IMR-90 (cell line): ENCODE results near the gene CCL27. TPM values are rescaled to one million over a fixed set of nuclear protein-coding genes. Genes with fewer than 3 reads are reported as not detected.

ENCODE experiments used
- ATAC-seq: fragments of 200-7000 bp; cut with Tn5 transposase; 2 replicates; pipeline ENCODE4 v1.9.1; 2020; ENCODE audit warnings: low read depth, mild to moderate bottlenecking, moderate library complexity
- BruUV-seq: library from RNA; stranded (reverse); fragments of 400-500 nt; replicated peaks from 2 replicates; lab custom pipeline; 2021; lab: Mats Ljungman, UMichigan
- CTCF ChIA-PET: fragments of 300-600 bp; formaldehyde crosslinking; extraction: SDS; loops from one replicate; lab custom pipeline; 2021; ENCODE audit warnings: antibody characterized with exemption; lab: Yijun Ruan, JAX
- POLR2A ChIA-PET: fragments of 300-600 bp; sonication (Branson Sonifier 250); formaldehyde crosslinking; loops from one replicate; lab custom pipeline; 2022; ENCODE audit warnings: antibody characterized with exemption; ENCODE audit not compliant: unreplicated experiment; lab: Charles Lee
- DNase-seq: peaks from one replicate; pipeline ENCODE4 v3.0.0; 2013
- H2AFZ ChIP-seq: replicated peaks from 2 replicates; pipeline ENCODE3; 2013; ENCODE audit warnings: low read length, mild to moderate bottlenecking; ENCODE audit not compliant: poor library complexity
- H2AK5ac ChIP-seq: 2 replicates; pipeline ENCODE4 v1.6.1; 2013; ENCODE audit warnings: low read depth, low read length, inconsistent platforms
- H2AK9ac ChIP-seq: replicated peaks from 2 replicates; pipeline ENCODE3; 2013; ENCODE audit warnings: mild to moderate bottlenecking, low read depth, low read length, moderate library complexity; ENCODE audit not compliant: poor library complexity
- H2BK120ac ChIP-seq: 2 replicates; pipeline ENCODE4 v1.6.1; 2013; ENCODE audit warnings: low read depth, low read length, inconsistent platforms
- H2BK15ac ChIP-seq: 3 replicates; pipeline ENCODE4 v1.6.1; 2013; ENCODE audit warnings: low read depth, low read length, inconsistent platforms
- H2BK20ac ChIP-seq: 2 replicates; pipeline ENCODE4 v1.6.1; 2013; ENCODE audit warnings: low read depth, mild to moderate bottlenecking, inconsistent platforms, low read length, moderate library complexity
- H2BK5ac ChIP-seq: 2 replicates; pipeline ENCODE4 v1.6.1; 2013; ENCODE audit warnings: mild to moderate bottlenecking, low read depth, low read length, inconsistent platforms; ENCODE audit not compliant: poor library complexity, severe bottlenecking
- H3K14ac ChIP-seq: replicated peaks from 2 replicates; pipeline ENCODE4 v1.6.1; 2013; ENCODE audit warnings: low read depth, low read length, inconsistent platforms
- H3K18ac ChIP-seq: 2 replicates; pipeline ENCODE4 v1.6.1; 2013; ENCODE audit warnings: low read depth, low read length, control low read depth
- H3K23ac ChIP-seq: 2 replicates; pipeline ENCODE4 v1.6.1; 2013; ENCODE audit warnings: low read depth, low read length, inconsistent platforms
- H3K27ac ChIP-seq: 2 replicates; pipeline ENCODE4 v1.5.1; 2013; ENCODE audit warnings: mild to moderate bottlenecking, control low read depth, low read length; ENCODE audit not compliant: insufficient read depth
- H3K27me3 ChIP-seq: 2 replicates; pipeline ENCODE4 v1.6.1; 2013; ENCODE audit warnings: low read length; ENCODE audit not compliant: control insufficient read depth, insufficient read depth
- H3K36me3 ChIP-seq: 2 replicates; pipeline ENCODE4 v1.6.1; 2013; ENCODE audit warnings: low read length, mixed read lengths; ENCODE audit not compliant: control insufficient read depth, insufficient read depth
- H3K4ac ChIP-seq: 2 replicates; pipeline ENCODE4 v1.6.1; 2013; ENCODE audit warnings: low read depth, low read length, inconsistent platforms
- H3K4me1 ChIP-seq: 2 replicates; pipeline ENCODE4 v1.6.1; 2013; ENCODE audit warnings: low read length, mixed read lengths; ENCODE audit not compliant: control insufficient read depth, insufficient read depth
- H3K4me2 ChIP-seq: 2 replicates; pipeline ENCODE4 v1.6.1; 2013; ENCODE audit warnings: low read depth, mild to moderate bottlenecking, control low read depth, low read length, moderate library complexity
- H3K4me3 ChIP-seq: 2 replicates; pipeline ENCODE4 v1.5.1; 2013; ENCODE audit warnings: low read depth, mild to moderate bottlenecking, control low read depth, low read length, moderate library complexity; ENCODE audit not compliant: insufficient read depth
- H3K56ac ChIP-seq: 2 replicates; pipeline ENCODE4 v1.6.1; 2013; ENCODE audit warnings: low read length, inconsistent platforms; ENCODE audit not compliant: insufficient read depth; ENCODE audit errors: extremely low read depth
- H3K79me1 ChIP-seq, 2 experiments: 2 replicates each; pipeline ENCODE4 v1.6.1; 2013; ENCODE audit warnings: low read length in 2 of 2, inconsistent platforms in 1 of 2, low read depth in 1 of 2
- H3K9ac ChIP-seq: 2 replicates; pipeline ENCODE4 v1.6.1; 2013; ENCODE audit warnings: low read depth, low read length, control low read depth
- H3K9me1 ChIP-seq: 2 replicates; pipeline ENCODE4 v1.6.1; 2013; ENCODE audit warnings: low read length, inconsistent platforms; ENCODE audit not compliant: insufficient read depth
- H3K9me3 ChIP-seq: 2 replicates; pipeline ENCODE4 v1.6.1; 2013; ENCODE audit warnings: low read length; ENCODE audit not compliant: control insufficient read depth, insufficient read depth
- H4K20me1 ChIP-seq: 2 replicates; pipeline ENCODE4 v1.6.1; 2013; ENCODE audit warnings: low read length, inconsistent platforms; ENCODE audit not compliant: insufficient read depth
- H4K5ac ChIP-seq: 2 replicates; pipeline ENCODE4 v1.6.1; 2013; ENCODE audit warnings: mild to moderate bottlenecking, low read depth, low read length, control low read depth
- H4K8ac ChIP-seq, 2 experiments: 2 replicates each; pipeline ENCODE4 v1.6.1; 2013; ENCODE audit warnings: low read depth in 2 of 2, low read length in 2 of 2, control low read depth in 1 of 2, inconsistent platforms in 1 of 2
- H4K91ac ChIP-seq: 2 replicates; pipeline ENCODE4 v1.6.1; 2013; ENCODE audit warnings: low read depth, low read length, inconsistent platforms; ENCODE audit not compliant: insufficient read depth
- FOS ChIP-seq: fragments of 150-350 bp; IDR thresholded peaks from 2 replicates; pipeline ENCODE4 v1.6.1; 2016; ENCODE audit warnings: low read depth, low read length
- MAFK ChIP-seq: IDR thresholded peaks from 2 replicates; pipeline ENCODE4 v1.6.1; 2012; ENCODE audit warnings: low read depth, low read length, improper control_type of control experiment
- RCOR1 ChIP-seq: IDR thresholded peaks from 2 replicates; pipeline ENCODE4 v1.6.1; 2012; ENCODE audit warnings: mild to moderate bottlenecking, low read length, improper control_type of control experiment; ENCODE audit not compliant: insufficient replicate concordance
- WGBS, 2 experiments: methylation state at CpG; one replicate each; pipeline versions ENCODE4 v1.1.5 to v1.1.7; 2013; ENCODE audit warnings: missing lambda C conversion rate in 2 of 2; ENCODE audit not compliant: insufficient read length in 1 of 2; ENCODE audit errors: extremely low coverage in 2 of 2; 5-methylcytosine and 5-hydroxymethylcytosine counted together
- dilution Hi-C: fragments of 300-500 bp; cut with HindIII; formaldehyde crosslinking; loops from one replicate; pipeline ENCODE4 v1.14.3; 2018; ENCODE audit warnings: low sequenced_read_pairs; ENCODE audit not compliant: unreplicated experiment
- in situ Hi-C: fragments of 300-500 bp; cut with MboI; formaldehyde crosslinking; loops from 3 replicates; pipeline ENCODE4 v1.14.3; 2019; ENCODE audit warnings: low sequenced_read_pairs, inconsistent platforms, mixed read lengths
- intact Hi-C: fragments of 100-400 bp; cut with micrococcal nuclease; formaldehyde crosslinking; loops from 2 replicates; pipeline ENCODE4 v1.10.0; 2022
- polyA plus RNA-seq, 3 experiments: library from polyadenylated mRNA; depleted of rRNA; stranded (reverse); fragments of >200 nt; gene quantifications; 2 replicates each; pipeline ENCODE4 v1.2.3, GENCODE V29; 2012; ENCODE audit warnings: low replicate concordance in 1 of 3
- total RNA-seq: library from RNA; depleted of rRNA; stranded (reverse); fragments of >200 nt; gene quantifications from 2 replicates; pipeline ENCODE4 v1.2.3, GENCODE V29; 2012

CCL27 gene
- total and polyA plus RNA-seq, 2 of the 4 experiments (the other 2 are of a cell fraction): 0.18 to 0.26 TPM

DNA sequence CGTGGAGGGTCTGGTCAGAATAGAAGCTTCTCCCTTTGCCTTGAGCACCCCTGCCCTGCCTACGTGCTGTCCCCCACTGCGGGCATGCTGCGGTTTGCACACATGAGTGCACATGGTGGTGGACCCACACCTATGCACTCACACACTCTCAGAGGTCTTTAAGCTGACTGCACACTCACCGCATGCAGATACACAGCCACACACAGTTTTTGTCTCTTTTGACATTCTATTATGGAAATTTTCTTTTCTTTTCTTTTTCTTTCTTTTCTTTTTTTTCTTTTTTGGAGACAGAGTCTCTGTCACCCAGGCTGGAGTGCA, 33.0 kb downstream of the CCL27 start:
- DNase-seq: no peak
- peak overlapping the region; percentile 71 for H3K23ac ChIP-seq
- no peak overlapping the region for H3K4me3 ChIP-seq
- H3K9me1 ChIP-seq: 0 out of 2 replicates have a peak, but pooled peaks cover 4% of the 10 kb centered on the region
- ChIA-PET CTCF (no interaction called here), POLR2A (no interaction called here)
- no peak overlapping the region for H3K4ac ChIP-seq
- H3K27me3 ChIP-seq: peaks cover 65% of the 10 kb centered on the region
- H2AK5ac ChIP-seq: no peak overlapping the region
- no peak overlapping the region for H2BK5ac ChIP-seq
- no peak overlapping the region for H2BK15ac ChIP-seq
- TF ChIP-seq MAFK: no peak
- no peak for TF ChIP-seq RCOR1
- TF ChIP-seq FOS: no peak
- peaks cover 0 to 3% of the 10 kb centered on the region in 2 experiments; a peak in 1 of 4 replicates for H3K79me1 ChIP-seq
- in situ Hi-C loops: no loop called here
- peak overlapping the region; percentile 77 for H2AFZ ChIP-seq
- H3K36me3 ChIP-seq: no peaks in the 10 kb centered on the region
- no peak overlapping the region for H3K18ac ChIP-seq
- BruUV-seq: no TSS peak
- peak overlapping the region; percentile 81 for H3K4me2 ChIP-seq
- H3K56ac ChIP-seq: no peak overlapping the region
- H4K20me1 ChIP-seq: peaks cover 9% of the 10 kb centered on the region; the same call in 1 of the 2 replicates
- no peak overlapping the region for H4K8ac ChIP-seq
- H3K4me1 ChIP-seq: 0 out of 2 replicates have a peak, but pooled peaks cover 2% of the 10 kb centered on the region
- no peak overlapping the region for H2BK120ac ChIP-seq
- no peak for ATAC-seq
- H4K5ac ChIP-seq: no peak overlapping the region
- H2AK9ac ChIP-seq: no peak overlapping the region
- intact Hi-C loops: no loop called here
- no peak overlapping the region for H2BK20ac ChIP-seq
- dilution Hi-C loops: no loop called here
- no peak overlapping the region for H3K9ac ChIP-seq
- no peak overlapping the region for H3K27ac ChIP-seq
- no peak overlapping the region for H3K14ac ChIP-seq
- H3K9me3 ChIP-seq: no peaks in the 10 kb centered on the region
- no CpG with 5 or more reads among the region's 5 CpGs for WGBS, 2 experiments
- H4K91ac ChIP-seq: no peak overlapping the region
